PC-9 (cell line): ENCODE results near the gene HABP2. TPM values are rescaled to one million over a fixed set of nuclear protein-coding genes. Genes with fewer than 3 reads are reported as not detected.

Experiments
- Bru-seq: library from RNA; stranded (reverse); fragments of 400-500 nt; gene quantifications from one replicate; lab custom pipeline; 2021; lab: Mats Ljungman, UMichigan
- BruChase-seq, 2 experiments: library from RNA; stranded (reverse); fragments of 400-500 nt; gene quantifications; one replicate each; lab custom pipeline; 2021; lab: Mats Ljungman, UMichigan
- BruUV-seq: library from RNA; stranded (reverse); fragments of 400-500 nt; replicated peaks from 2 replicates; lab custom pipeline; 2021; lab: Mats Ljungman, UMichigan
- CTCF ChIA-PET: fragments of 300-600 bp; sonication (Branson Sonifier 250); formaldehyde crosslinking; loops from one replicate; lab custom pipeline; 2022; ENCODE audit warnings: antibody characterized with exemption; lab: Charles Lee
- POLR2A ChIA-PET: fragments of 300-600 bp; sonication (Branson Sonifier 250); formaldehyde crosslinking; loops from one replicate; lab custom pipeline; 2022; ENCODE audit warnings: antibody characterized with exemption; ENCODE audit not compliant: unreplicated experiment; lab: Charles Lee
- DNase-seq, 2 experiments: peaks; one replicate each; pipeline versions ENCODE4 v3.0.0 to v3.0.0-alpha.2; 2015 to 2022; ENCODE audit warnings: mixed read lengths in 1 of 2
- H2AFZ ChIP-seq: fragments of 200-600 bp; sonication (generic); 2 replicates; pipeline ENCODE4 v1.8.1; 2017; ENCODE audit warnings: antibody characterized with exemption
- H3F3A ChIP-seq: fragments of 200-600 bp; sonication (generic); 2 replicates; pipeline ENCODE4 v1.8.1; 2017; ENCODE audit warnings: antibody characterized with exemption, mild to moderate bottlenecking, low read depth; ENCODE audit not compliant: insufficient read depth
- H3K27ac ChIP-seq: fragments of 200-600 bp; sonication (generic); 2 replicates; pipeline ENCODE4 v1.6.1; 2016; ENCODE audit warnings: mixed run types
- H3K27me3 ChIP-seq: fragments of 200-600 bp; sonication (generic); 2 replicates; pipeline ENCODE4 v1.6.1; 2016; ENCODE audit warnings: low read depth, mixed run types; ENCODE audit not compliant: insufficient read depth
- H3K36me3 ChIP-seq: fragments of 200-600 bp; sonication (generic); 2 replicates; pipeline ENCODE4 v1.6.1; 2016; ENCODE audit warnings: low read depth, mixed run types
- H3K4me1 ChIP-seq: fragments of 200-600 bp; sonication (generic); replicated peaks from 2 replicates; pipeline ENCODE4 v1.6.1; 2016; ENCODE audit warnings: mixed run types; ENCODE audit not compliant: insufficient read depth
- H3K4me2 ChIP-seq: fragments of 200-600 bp; sonication (generic); 2 replicates; pipeline ENCODE4 v1.6.1; 2017; ENCODE audit warnings: mixed run types
- H3K4me3 ChIP-seq: fragments of 200-600 bp; sonication (generic); 2 replicates; pipeline ENCODE4 v1.6.1; 2016; ENCODE audit warnings: mixed run types
- H3K79me2 ChIP-seq: fragments of 200-600 bp; sonication (generic); 2 replicates; pipeline ENCODE4 v1.6.1; 2017; ENCODE audit warnings: low read depth, mixed run types
- H3K9me2 ChIP-seq: fragments of 200-600 bp; sonication (generic); 2 replicates; pipeline ENCODE4 v1.8.1; 2017; ENCODE audit warnings: mild to moderate bottlenecking; ENCODE audit not compliant: insufficient read depth
- H3K9me3 ChIP-seq: fragments of 200-600 bp; sonication (generic); 2 replicates; pipeline ENCODE4 v1.8.1; 2016; ENCODE audit warnings: low read depth; ENCODE audit not compliant: insufficient read depth
- H4K20me1 ChIP-seq: fragments of 200-600 bp; sonication (generic); 2 replicates; pipeline ENCODE4 v1.8.1; 2017; ENCODE audit not compliant: insufficient read depth
- EZH2 ChIP-seq: fragments of 200-600 bp; sonication (generic); IDR thresholded peaks from 2 replicates; pipeline ENCODE4 v1.8.0; 2017; ENCODE audit warnings: antibody characterized with exemption, low read depth
- intact Hi-C: fragments of 100-400 bp; cut with micrococcal nuclease; formaldehyde crosslinking; loops from one replicate; pipeline ENCODE4 v1.10.0; 2022; ENCODE audit not compliant: unreplicated experiment
- long read RNA-seq: library from polyadenylated mRNA; stranded (forward); transcript quantifications from one replicate; pipeline ENCODE4 v2.0.0, GENCODE V29; 2022
- total RNA-seq: library from RNA; stranded (reverse); gene quantifications from 2 replicates; pipeline ENCODE4 v1.2.3, GENCODE V29; 2021
- TF ChIP-seq, protein P1 (sequence below): fragments of 200-600 bp; sonication (generic); conservative IDR thresholded peaks from 2 replicates; pipeline ENCODE4 v1.6.1; 2017; ENCODE audit warnings: mixed run types, antibody characterized with exemption, mild to moderate bottlenecking, moderate library complexity

The HABP2 gene
- total RNA-seq (not detected in 2 replicates), Bru-seq, nascent RNA (not detected), BruChase-seq, experiment 1, labeled RNA remaining after a 2-hour chase (not detected), BruChase-seq, experiment 2, labeled RNA remaining after a 6-hour chase (not detected)
- long read RNA-seq = 0 reads

DNA sequence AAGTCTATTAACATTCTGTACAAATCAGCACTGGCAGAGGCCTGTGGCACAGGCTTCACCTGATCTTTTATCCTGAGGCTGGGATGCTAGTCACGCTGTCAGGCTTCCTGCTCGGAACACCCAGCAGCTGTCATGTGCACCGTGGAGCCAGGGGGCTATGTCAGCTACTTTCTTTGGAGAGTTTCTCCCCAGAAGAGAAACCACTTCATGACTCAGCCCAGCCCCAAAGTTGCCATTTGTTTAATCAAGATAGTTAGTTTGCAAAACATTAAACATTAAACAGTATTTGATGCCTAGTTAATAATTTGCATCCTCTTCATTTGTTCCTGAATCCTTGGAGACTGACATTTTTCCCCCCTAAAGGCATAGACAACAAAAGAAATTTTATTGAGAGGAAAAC, at the start of gene HABP2:
Gene HABP2, plus strand, starts transcription at position 353 of the 400 bp plus-strand sequence. CDS start 69 bp downstream, outside the sequence.
- H3K79me2 ChIP-seq = no peaks in the 10 kb centered on the region
- peaks cover 26% of the 10 kb centered on the region; the same call in 1 of the 2 replicates for H3K27me3 ChIP-seq
- no peak within 1 kb of the TSS for H3K27ac ChIP-seq
- ChIA-PET POLR2A (no interaction called here), CTCF (no interaction called here)
- H3K9me3 ChIP-seq = no peaks in the 10 kb centered on the region
- no peak within 1 kb of the TSS for H3K4me2 ChIP-seq
- TF ChIP-seq EZH2 = no peak
- TF ChIP-seq, protein P1, sequence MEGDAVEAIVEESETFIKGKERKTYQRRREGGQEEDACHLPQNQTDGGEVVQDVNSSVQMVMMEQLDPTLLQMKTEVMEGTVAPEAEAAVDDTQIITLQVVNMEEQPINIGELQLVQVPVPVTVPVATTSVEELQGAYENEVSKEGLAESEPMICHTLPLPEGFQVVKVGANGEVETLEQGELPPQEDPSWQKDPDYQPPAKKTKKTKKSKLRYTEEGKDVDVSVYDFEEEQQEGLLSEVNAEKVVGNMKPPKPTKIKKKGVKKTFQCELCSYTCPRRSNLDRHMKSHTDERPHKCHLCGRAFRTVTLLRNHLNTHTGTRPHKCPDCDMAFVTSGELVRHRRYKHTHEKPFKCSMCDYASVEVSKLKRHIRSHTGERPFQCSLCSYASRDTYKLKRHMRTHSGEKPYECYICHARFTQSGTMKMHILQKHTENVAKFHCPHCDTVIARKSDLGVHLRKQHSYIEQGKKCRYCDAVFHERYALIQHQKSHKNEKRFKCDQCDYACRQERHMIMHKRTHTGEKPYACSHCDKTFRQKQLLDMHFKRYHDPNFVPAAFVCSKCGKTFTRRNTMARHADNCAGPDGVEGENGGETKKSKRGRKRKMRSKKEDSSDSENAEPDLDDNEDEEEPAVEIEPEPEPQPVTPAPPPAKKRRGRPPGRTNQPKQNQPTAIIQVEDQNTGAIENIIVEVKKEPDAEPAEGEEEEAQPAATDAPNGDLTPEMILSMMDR = no peak
- DNase-seq = no peak
- no peaks in the 10 kb centered on the region for H3F3A ChIP-seq
- no peaks in the 10 kb centered on the region for H3K36me3 ChIP-seq
- no peak within 1 kb of the TSS for H3K4me3 ChIP-seq
- H3K9me2 ChIP-seq = no peaks in the 10 kb centered on the region
- BruUV-seq = no TSS peak
- intact Hi-C loops = no loop called here
- H3K4me1 ChIP-seq = no peaks in the 10 kb centered on the region
- H2AFZ ChIP-seq = no peak within 1 kb of the TSS
- H4K20me1 ChIP-seq = no peaks in the 10 kb centered on the region

GRCh38 chr10:113503930-113504329, 48.9 kb upstream of the HABP2 start:
- Histone ChIP-seq H3K27me3 (no peaks in the 10 kb centered on the region), H4K20me1 (no peaks in the 10 kb centered on the region), H3K4me2 (no peak overlapping the region), H3K9me3 (no peaks in the 10 kb centered on the region), H3K27ac (no peak overlapping the region), H3K9me2 (no peaks in the 10 kb centered on the region), H3K4me3 (no peak overlapping the region), H3K79me2 (no peaks in the 10 kb centered on the region), H2AFZ (no peak overlapping the region), H3K36me3 (no peaks in the 10 kb centered on the region), H3K4me1 (no peaks in the 10 kb centered on the region), H3F3A (no peaks in the 10 kb centered on the region)
- intact Hi-C loops = no loop called here
- BruUV-seq = no TSS peak
- TF ChIP-seq, protein P1 = no peak
- no peak for TF ChIP-seq EZH2
- POLR2A ChIA-PET = no interaction called here
- DNase-seq = no peak
- CTCF ChIA-PET = no interaction called here

GRCh38 chr10:113504423-113504822, 48.4 kb upstream of the HABP2 start:
- no peaks in the 10 kb centered on the region for H3K27me3 ChIP-seq
- H3K9me2 ChIP-seq = no peaks in the 10 kb centered on the region
- H3K79me2 ChIP-seq = no peaks in the 10 kb centered on the region
- no peak overlapping the region for H3K4me3 ChIP-seq
- intact Hi-C loops = no loop called here
- H3K9me3 ChIP-seq = no peaks in the 10 kb centered on the region
- no peak for TF ChIP-seq EZH2
- TF ChIP-seq, protein P1 = no peak
- H3K27ac ChIP-seq = no peak overlapping the region
- no peaks in the 10 kb centered on the region for H3F3A ChIP-seq
- no peak overlapping the region for H3K4me2 ChIP-seq
- BruUV-seq = no TSS peak
- POLR2A ChIA-PET = no interaction called here
- no peak overlapping the region for H2AFZ ChIP-seq
- CTCF ChIA-PET = no interaction called here
- no peaks in the 10 kb centered on the region for H4K20me1 ChIP-seq
- no peak for DNase-seq
- H3K36me3 ChIP-seq = no peaks in the 10 kb centered on the region
- no peaks in the 10 kb centered on the region for H3K4me1 ChIP-seq
